IMR-90 (cell line): ENCODE measurements around the gene ADGRG4. TPM values are rescaled to one million over a fixed set of nuclear protein-coding genes. Genes with fewer than 3 reads are reported as not detected.

Experiments used
- ATAC-seq: fragments of 200-7000 bp; cut with Tn5 transposase; 2 replicates; pipeline ENCODE4 v1.9.1; 2020; ENCODE audit warnings: low read depth, mild to moderate bottlenecking, moderate library complexity
- BruUV-seq: library from RNA; stranded (reverse); fragments of 400-500 nt; replicated peaks from 2 replicates; lab custom pipeline; 2021; lab: Mats Ljungman, UMichigan
- CTCF ChIA-PET: fragments of 300-600 bp; formaldehyde crosslinking; extraction: SDS; loops from one replicate; lab custom pipeline; 2021; ENCODE audit warnings: antibody characterized with exemption; lab: Yijun Ruan, JAX
- POLR2A ChIA-PET: fragments of 300-600 bp; sonication (Branson Sonifier 250); formaldehyde crosslinking; loops from one replicate; lab custom pipeline; 2022; ENCODE audit warnings: antibody characterized with exemption; ENCODE audit not compliant: unreplicated experiment; lab: Charles Lee
- DNase-seq: peaks from one replicate; pipeline ENCODE4 v3.0.0; 2013
- H2AFZ ChIP-seq: replicated peaks from 2 replicates; pipeline ENCODE3; 2013; ENCODE audit warnings: low read length, mild to moderate bottlenecking; ENCODE audit not compliant: poor library complexity
- H2AK5ac ChIP-seq: 2 replicates; pipeline ENCODE4 v1.6.1; 2013; ENCODE audit warnings: low read depth, low read length, inconsistent platforms
- H2AK9ac ChIP-seq: replicated peaks from 2 replicates; pipeline ENCODE3; 2013; ENCODE audit warnings: mild to moderate bottlenecking, low read depth, low read length, moderate library complexity; ENCODE audit not compliant: poor library complexity
- H2BK120ac ChIP-seq: 2 replicates; pipeline ENCODE4 v1.6.1; 2013; ENCODE audit warnings: low read depth, low read length, inconsistent platforms
- H2BK15ac ChIP-seq: 3 replicates; pipeline ENCODE4 v1.6.1; 2013; ENCODE audit warnings: low read depth, low read length, inconsistent platforms
- H2BK20ac ChIP-seq: 2 replicates; pipeline ENCODE4 v1.6.1; 2013; ENCODE audit warnings: low read depth, mild to moderate bottlenecking, inconsistent platforms, low read length, moderate library complexity
- H2BK5ac ChIP-seq: 2 replicates; pipeline ENCODE4 v1.6.1; 2013; ENCODE audit warnings: mild to moderate bottlenecking, low read depth, low read length, inconsistent platforms; ENCODE audit not compliant: poor library complexity, severe bottlenecking
- H3K14ac ChIP-seq: replicated peaks from 2 replicates; pipeline ENCODE4 v1.6.1; 2013; ENCODE audit warnings: low read depth, low read length, inconsistent platforms
- H3K18ac ChIP-seq: 2 replicates; pipeline ENCODE4 v1.6.1; 2013; ENCODE audit warnings: low read depth, low read length, control low read depth
- H3K23ac ChIP-seq: 2 replicates; pipeline ENCODE4 v1.6.1; 2013; ENCODE audit warnings: low read depth, low read length, inconsistent platforms
- H3K27ac ChIP-seq: 2 replicates; pipeline ENCODE4 v1.5.1; 2013; ENCODE audit warnings: mild to moderate bottlenecking, control low read depth, low read length; ENCODE audit not compliant: insufficient read depth
- H3K27me3 ChIP-seq: 2 replicates; pipeline ENCODE4 v1.6.1; 2013; ENCODE audit warnings: low read length; ENCODE audit not compliant: control insufficient read depth, insufficient read depth
- H3K36me3 ChIP-seq: 2 replicates; pipeline ENCODE4 v1.6.1; 2013; ENCODE audit warnings: low read length, mixed read lengths; ENCODE audit not compliant: control insufficient read depth, insufficient read depth
- H3K4ac ChIP-seq: 2 replicates; pipeline ENCODE4 v1.6.1; 2013; ENCODE audit warnings: low read depth, low read length, inconsistent platforms
- H3K4me1 ChIP-seq: 2 replicates; pipeline ENCODE4 v1.6.1; 2013; ENCODE audit warnings: low read length, mixed read lengths; ENCODE audit not compliant: control insufficient read depth, insufficient read depth
- H3K4me2 ChIP-seq: 2 replicates; pipeline ENCODE4 v1.6.1; 2013; ENCODE audit warnings: low read depth, mild to moderate bottlenecking, control low read depth, low read length, moderate library complexity
- H3K4me3 ChIP-seq: 2 replicates; pipeline ENCODE4 v1.5.1; 2013; ENCODE audit warnings: low read depth, mild to moderate bottlenecking, control low read depth, low read length, moderate library complexity; ENCODE audit not compliant: insufficient read depth
- H3K56ac ChIP-seq: 2 replicates; pipeline ENCODE4 v1.6.1; 2013; ENCODE audit warnings: low read length, inconsistent platforms; ENCODE audit not compliant: insufficient read depth; ENCODE audit errors: extremely low read depth
- H3K79me1 ChIP-seq, 2 experiments: 2 replicates each; pipeline ENCODE4 v1.6.1; 2013; ENCODE audit warnings: low read length in 2 of 2, inconsistent platforms in 1 of 2, low read depth in 1 of 2
- H3K9ac ChIP-seq: 2 replicates; pipeline ENCODE4 v1.6.1; 2013; ENCODE audit warnings: low read depth, low read length, control low read depth
- H3K9me1 ChIP-seq: 2 replicates; pipeline ENCODE4 v1.6.1; 2013; ENCODE audit warnings: low read length, inconsistent platforms; ENCODE audit not compliant: insufficient read depth
- H3K9me3 ChIP-seq: 2 replicates; pipeline ENCODE4 v1.6.1; 2013; ENCODE audit warnings: low read length; ENCODE audit not compliant: control insufficient read depth, insufficient read depth
- H4K20me1 ChIP-seq: 2 replicates; pipeline ENCODE4 v1.6.1; 2013; ENCODE audit warnings: low read length, inconsistent platforms; ENCODE audit not compliant: insufficient read depth
- H4K5ac ChIP-seq: 2 replicates; pipeline ENCODE4 v1.6.1; 2013; ENCODE audit warnings: mild to moderate bottlenecking, low read depth, low read length, control low read depth
- H4K8ac ChIP-seq, 2 experiments: 2 replicates each; pipeline ENCODE4 v1.6.1; 2013; ENCODE audit warnings: low read depth in 2 of 2, low read length in 2 of 2, control low read depth in 1 of 2, inconsistent platforms in 1 of 2
- H4K91ac ChIP-seq: 2 replicates; pipeline ENCODE4 v1.6.1; 2013; ENCODE audit warnings: low read depth, low read length, inconsistent platforms; ENCODE audit not compliant: insufficient read depth
- BHLHE40 ChIP-seq: fragments of 150-350 bp; IDR thresholded peaks from 2 replicates; pipeline ENCODE4 v1.6.1; 2016; ENCODE audit warnings: mild to moderate bottlenecking, low read depth, low read length
- CEBPB ChIP-seq: IDR thresholded peaks from 2 replicates; pipeline ENCODE4 v1.6.1; 2012; ENCODE audit warnings: low read depth, low read length, improper control_type of control experiment
- CTCF ChIP-seq: conservative IDR thresholded peaks from 2 replicates; pipeline ENCODE4 v1.5.1; 2012; ENCODE audit warnings: mild to moderate bottlenecking, low read depth, low read length, improper control_type of control experiment
- MAFK ChIP-seq: IDR thresholded peaks from 2 replicates; pipeline ENCODE4 v1.6.1; 2012; ENCODE audit warnings: low read depth, low read length, improper control_type of control experiment
- MAZ ChIP-seq: IDR thresholded peaks from 2 replicates; pipeline ENCODE4 v1.6.1; 2012; ENCODE audit warnings: low read depth, mild to moderate bottlenecking, low read length, improper control_type of control experiment, moderate library complexity, borderline replicate concordance
- NFE2L2 ChIP-seq: fragments of 150-350 bp; IDR thresholded peaks from 2 replicates; pipeline ENCODE4 v1.6.1; 2016; ENCODE audit warnings: low read depth, mild to moderate bottlenecking, low read length
- RCOR1 ChIP-seq: IDR thresholded peaks from 2 replicates; pipeline ENCODE4 v1.6.1; 2012; ENCODE audit warnings: mild to moderate bottlenecking, low read length, improper control_type of control experiment; ENCODE audit not compliant: insufficient replicate concordance
- USF2 ChIP-seq: fragments of 150-350 bp; IDR thresholded peaks from 2 replicates; pipeline ENCODE4 v1.6.1; 2017; ENCODE audit warnings: mild to moderate bottlenecking, antibody characterized with exemption, low read length, low read depth
- WGBS, 2 experiments: methylation state at CpG; one replicate each; pipeline versions ENCODE4 v1.1.5 to v1.1.7; 2013; ENCODE audit warnings: missing lambda C conversion rate in 2 of 2; ENCODE audit not compliant: insufficient read length in 1 of 2; ENCODE audit errors: extremely low coverage in 2 of 2; 5-methylcytosine and 5-hydroxymethylcytosine counted together
- dilution Hi-C: fragments of 300-500 bp; cut with HindIII; formaldehyde crosslinking; loops from one replicate; pipeline ENCODE4 v1.14.3; 2018; ENCODE audit warnings: low sequenced_read_pairs; ENCODE audit not compliant: unreplicated experiment
- in situ Hi-C: fragments of 300-500 bp; cut with MboI; formaldehyde crosslinking; loops from 3 replicates; pipeline ENCODE4 v1.14.3; 2019; ENCODE audit warnings: low sequenced_read_pairs, inconsistent platforms, mixed read lengths
- intact Hi-C: fragments of 100-400 bp; cut with micrococcal nuclease; formaldehyde crosslinking; loops from 2 replicates; pipeline ENCODE4 v1.10.0; 2022
- polyA plus RNA-seq, 3 experiments: library from polyadenylated mRNA; depleted of rRNA; stranded (reverse); fragments of >200 nt; gene quantifications; 2 replicates each; pipeline ENCODE4 v1.2.3, GENCODE V29; 2012; ENCODE audit warnings: low replicate concordance in 1 of 3
- total RNA-seq: library from RNA; depleted of rRNA; stranded (reverse); fragments of >200 nt; gene quantifications from 2 replicates; pipeline ENCODE4 v1.2.3, GENCODE V29; 2012

ADGRG4 gene
- total and polyA plus RNA-seq, 2 of the 4 experiments (the other 2 are of a cell fraction), result under 0.01 TPM; not detected in 1

- H2AFZ ChIP-seq, result no peak overlapping the region
- no peaks in the 10 kb centered on the region for H3K9me1 ChIP-seq
- no peak overlapping the region for H3K23ac ChIP-seq
- H2AK9ac ChIP-seq, result no peak overlapping the region
- H3K4me1 ChIP-seq, result no peaks in the 10 kb centered on the region
- no peaks in the 10 kb centered on the region for H3K79me1 ChIP-seq
- no peak overlapping the region for H3K9ac ChIP-seq
- in situ Hi-C loops (no loop called here), dilution Hi-C loops (no loop called here), intact Hi-C loops (no loop called here)
- DNase-seq, result no peak
- no peaks in the 10 kb centered on the region; the same call in 1 of the 2 replicates for H3K27me3 ChIP-seq
- H2BK20ac ChIP-seq, result no peak overlapping the region
- H2BK15ac ChIP-seq, result no peak overlapping the region
- H3K9me3 ChIP-seq, result no peaks in the 10 kb centered on the region
- H4K20me1 ChIP-seq, result no peaks in the 10 kb centered on the region
- H3K27ac ChIP-seq, result no peak overlapping the region
- no peak overlapping the region for H3K4me2 ChIP-seq
- H2AK5ac ChIP-seq, result no peak overlapping the region
- ChIA-PET CTCF (no interaction called here), POLR2A (no interaction called here)
- H3K18ac ChIP-seq, result no peak overlapping the region
- no peak overlapping the region for H3K4me3 ChIP-seq
- no peak overlapping the region for H4K91ac ChIP-seq
- no peak overlapping the region for H2BK120ac ChIP-seq
- no peak for ATAC-seq
- H4K5ac ChIP-seq, result no peak overlapping the region
- no peak overlapping the region for H2BK5ac ChIP-seq
- H3K56ac ChIP-seq, result no peak overlapping the region
- H3K36me3 ChIP-seq, result no peaks in the 10 kb centered on the region
- BruUV-seq, result no TSS peak
- H4K8ac ChIP-seq, result no peak overlapping the region
- TF ChIP-seq MAFK, result no peak
- no peak for TF ChIP-seq BHLHE40
- no peak for TF ChIP-seq CTCF
- TF ChIP-seq USF2, result no peak
- no peak for TF ChIP-seq NFE2L2
- TF ChIP-seq RCOR1, result no peak
- TF ChIP-seq MAZ, result no peak
- no peak for TF ChIP-seq CEBPB
- no peak overlapping the region for H3K14ac ChIP-seq
- no peak overlapping the region for H3K4ac ChIP-seq
- no CpG with 5 or more reads among the region's 2 CpGs for WGBS, 2 experiments
These were observed 137.0 kb downstream of the ADGRG4 start for GRCh38 chrX:136437774-136438173.
